ENCODE measurements around the gene FAM151B. TPM values are rescaled to one million over a fixed set of nuclear protein-coding genes. Genes with fewer than 3 reads are reported as not detected.

The FAM151B gene
- total and polyA plus RNA-seq, 9 of the 15 experiments (the other 6 are each of a cell fraction or from before 2014, with no cell fraction given) = 0.10 to 0.46 (median 0.22) TPM; not detected in 2

GRCh38 chr5:80479713-80480112, 8.2 kb upstream of the FAM151B start:
- in situ Hi-C loops (cut with MboI) = no loop called here
- intact Hi-C loops (cut with micrococcal nuclease) = loop anchor here (10.0 kb wide), 2 partner anchors 155 to 715 kb away; partner anchors contain the start of gene SPZ1
- Histone ChIP-seq H3K27me3 (ENCODE audit: control insufficient read depth in 2 of 2, insufficient read depth in 2 of 2, low read length in 2 of 2) (0 out of 5 replicates have a peak, but pooled peaks cover 0 to 1% of the 10 kb centered on the region in 2 experiments), H4K20me1 (replicated peaks; ENCODE audit: control insufficient read depth, insufficient read depth, low read length) (no peaks in the 10 kb centered on the region), H3K79me2 (ENCODE audit: control insufficient read depth, insufficient read depth, low read length) (no peaks in the 10 kb centered on the region), H3K9me3 (replicated peaks; ENCODE audit: control insufficient read depth, insufficient read depth, low read depth, low read length) (no peaks in the 10 kb centered on the region), H3K4me3 (no peak overlapping the region), H2AFZ (ENCODE audit: low read depth, low read length) (no peak overlapping the region), H3K9ac (ENCODE audit: insufficient read depth in 1 of 2, low read depth in 2 of 2, low read length in 2 of 2) (no peak overlapping the region), H3K27ac (ENCODE audit: extremely low read depth, low read depth, low read length) (no peak overlapping the region), H3K4me1 (replicated peaks in 1 of 2; ENCODE audit: control insufficient read depth in 2 of 2, insufficient read depth in 2 of 2, low read length in 2 of 2) (no peaks in the 10 kb centered on the region), H3K9me1 (ENCODE audit: control insufficient read depth, insufficient read depth, low read length) (no peaks in the 10 kb centered on the region), H3K36me3 (ENCODE audit: control insufficient read depth, insufficient read depth, low read length) (peaks cover 3% of the 10 kb centered on the region; the same call in 1 of the 3 replicates), H3K4me2 (ENCODE audit: insufficient read depth, low read length) (no peak overlapping the region)
- DNase-seq (ENCODE audit: extremely low read depth in 1 of 4, low spot score in 3 of 4) (no peak), ATAC-seq (no peak), FAIRE-seq (no peak)
- ChIA-PET CTCF (ENCODE audit: low intra/inter-chr PET ratio) (no interaction called here), POLR2A (no interaction called here)
- TF ChIP-seq BMI1 (IDR thresholded peaks at IDR 0.05; ENCODE audit: low read length) (no peak), RERE (CRISPR knock-in tag; IDR thresholded peaks at IDR 0.05; ENCODE audit: borderline replicate concordance) (no peak), NR3C1 (CRISPR knock-in tag; IDR thresholded peaks at IDR 0.05) (no peak), ZNF408 (CRISPR knock-in tag; IDR thresholded peaks at IDR 0.05; ENCODE audit: low read depth) (no peak), NFE2L1 (tag; IDR thresholded peaks at IDR 0.05; ENCODE audit: borderline replicate concordance, low read depth) (no peak), BDP1 (IDR thresholded peaks at IDR 0.05; ENCODE audit: insufficient read depth, insufficient read length) (no peak), ASH1L (IDR thresholded peaks at IDR 0.05; ENCODE audit: borderline replicate concordance, low read depth, partially characterized antibody) (no peak)
- TF ChIP-seq, protein P1, sequence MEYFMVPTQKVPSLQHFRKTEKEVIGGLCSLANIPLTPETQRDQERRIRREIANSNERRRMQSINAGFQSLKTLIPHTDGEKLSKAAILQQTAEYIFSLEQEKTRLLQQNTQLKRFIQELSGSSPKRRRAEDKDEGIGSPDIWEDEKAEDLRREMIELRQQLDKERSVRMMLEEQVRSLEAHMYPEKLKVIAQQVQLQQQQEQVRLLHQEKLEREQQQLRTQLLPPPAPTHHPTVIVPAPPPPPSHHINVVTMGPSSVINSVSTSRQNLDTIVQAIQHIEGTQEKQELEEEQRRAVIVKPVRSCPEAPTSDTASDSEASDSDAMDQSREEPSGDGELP (CRISPR knock-in tag; IDR thresholded peaks at IDR 0.05; ENCODE audit: borderline replicate concordance) = no peak
- no TSS peak for BruUV-seq (replicated peaks)
